CD4-positive, alpha-beta memory T cell (primary cell): Measurements from ENCODE around the gene SIPA1. TPM values are rescaled to one million over a fixed set of nuclear protein-coding genes. Genes with fewer than 3 reads are reported as not detected.

ENCODE experiments used
- CTCF ChIA-PET: fragments of 350-600 bp; sonication (Branson Sonifier 250); formaldehyde crosslinking; loops from one replicate; lab custom pipeline; 2021; ENCODE audit warnings: inconsistent platforms; ENCODE audit not compliant: partially characterized antibody; lab: Charles Lee
- POLR2A ChIA-PET: fragments of 350-600 bp; sonication (Branson Sonifier 250); formaldehyde crosslinking; loops from one replicate; lab custom pipeline; 2021; ENCODE audit not compliant: partially characterized antibody; lab: Charles Lee
- DNase-seq, 5 donors: peaks; one replicate each; pipeline versions ENCODE4 v3.0.0 to v3.0.0-alpha.2; 2020 to 2022; ENCODE audit warnings: mixed read lengths in 1 of 5
- H3K27ac ChIP-seq: one replicate; pipeline ENCODE4 v1.7.0; 2013; ENCODE audit warnings: low read depth, low read length
- H3K27me3 ChIP-seq: 2 replicates; pipeline ENCODE4 v1.7.0; 2013; ENCODE audit warnings: mild to moderate bottlenecking, low read length, moderate library complexity; ENCODE audit not compliant: insufficient read depth
- H3K36me3 ChIP-seq: 2 replicates; pipeline ENCODE4 v1.7.0; 2013; ENCODE audit warnings: mild to moderate bottlenecking, low read length, moderate library complexity; ENCODE audit not compliant: insufficient read depth
- H3K4me1 ChIP-seq: 2 replicates; pipeline ENCODE4 v1.7.0; 2013; ENCODE audit warnings: mild to moderate bottlenecking, low read length, moderate library complexity; ENCODE audit not compliant: insufficient read depth
- H3K4me3 ChIP-seq, 2 donors: one replicate each; pipeline ENCODE4 v1.7.0; 2013; ENCODE audit warnings: low read length in 2 of 2, mild to moderate bottlenecking in 1 of 2
- H3K9me3 ChIP-seq, 2 donors: one replicate each; pipeline ENCODE4 v1.7.0; 2013; ENCODE audit warnings: low read length in 2 of 2, control low read depth in 1 of 2; ENCODE audit not compliant: control insufficient read depth in 1 of 2
- H3K27ac Mint-ChIP-seq, 7 donors: one replicate each; pipeline ENCODE4 v1.8.0; 2020 to 2021; ENCODE audit warnings: mixed read lengths in 7 of 7, mild to moderate bottlenecking in 6 of 7, inconsistent platforms in 3 of 7, moderate library complexity in 3 of 7
- H3K27me3 Mint-ChIP-seq, 2 donors: one replicate each; pipeline ENCODE4 v1.8.0; 2020 to 2021; ENCODE audit warnings: mixed read lengths in 2 of 2
- H3K36me3 Mint-ChIP-seq, 2 donors: one replicate each; pipeline ENCODE4 v1.8.0; 2020 to 2021; ENCODE audit warnings: mixed read lengths in 2 of 2, inconsistent platforms in 1 of 2, mild to moderate bottlenecking in 1 of 2
- H3K4me1 Mint-ChIP-seq, 4 donors: one replicate each; pipeline ENCODE4 v1.8.0; 2020 to 2021; ENCODE audit warnings: mixed read lengths in 4 of 4, mild to moderate bottlenecking in 1 of 4
- H3K4me3 Mint-ChIP-seq, 8 donors: one replicate each; pipeline ENCODE4 v1.8.0; 2020 to 2021; ENCODE audit warnings: mixed read lengths in 8 of 8, mild to moderate bottlenecking in 7 of 8, moderate library complexity in 6 of 8, inconsistent platforms in 3 of 8
- H3K9me3 Mint-ChIP-seq, 8 donors: one replicate each; pipeline ENCODE4 v1.8.0; 2020 to 2021; ENCODE audit warnings: mixed read lengths in 8 of 8, mild to moderate bottlenecking in 5 of 8, inconsistent platforms in 3 of 8, moderate library complexity in 1 of 8
- intact Hi-C: fragments of 100-400 bp; cut with micrococcal nuclease; formaldehyde crosslinking; loops from one replicate; pipeline ENCODE4 v1.15.1; 2023
- polyA plus RNA-seq, 2 donors: library from polyadenylated mRNA; unstranded; fragments of 300-500 nt; fragmentation: Illumina TruSeq; gene quantifications; one replicate each; pipeline ENCODE4 v1.2.3, GENCODE V29; 2021
- total RNA-seq, 2 experiments: library from RNA; stranded (reverse); gene quantifications; one replicate each; pipeline ENCODE4 v1.2.3, GENCODE V29; 2021

Gene SIPA1
- total and polyA plus RNA-seq, 4 experiments from 2014 or later: 50.1 to 204 (median 159) TPM

DNA sequence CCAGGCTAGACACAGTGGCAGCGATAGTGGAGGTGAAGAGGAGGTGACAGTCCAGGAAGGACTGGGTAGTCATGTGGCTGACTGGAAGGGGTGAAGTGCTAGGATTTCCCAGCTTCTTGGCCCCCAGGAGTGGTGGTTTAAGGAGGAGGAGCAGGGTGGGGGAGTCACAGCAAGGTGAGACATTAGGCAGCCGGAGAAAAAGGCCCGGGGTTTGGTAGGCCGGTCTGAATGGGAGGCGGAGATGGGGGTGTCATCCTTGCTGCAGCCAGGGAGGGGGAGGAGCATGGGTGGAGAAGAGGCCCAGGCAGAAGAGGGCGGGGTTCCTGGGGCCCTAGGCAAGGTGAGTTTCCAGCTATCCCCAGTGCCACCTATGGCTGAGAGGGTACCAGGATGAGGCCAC lies 6.1 kb downstream of the SIPA1 start:
- Mint-ChIP-seq H3K4me3 (peak overlapping the region in 3 of 8 donors; percentile 10 to 40 (median 25)), H3K9me3 (no peaks in the 10 kb centered on the region), H3K4me1 (peaks cover 18 to 51% (median 35%) of the 10 kb centered on the region in 4 donors), H3K27ac (peak overlapping the region; percentile 67 to 89 (median 81)), H3K36me3 (peaks cover 23 to 53% of the 10 kb centered on the region in 2 donors), H3K27me3 (no peaks in the 10 kb centered on the region)
- H3K4me1 ChIP-seq: peaks cover 53% of the 10 kb centered on the region
- no peak overlapping the region for H3K4me3 ChIP-seq
- H3K27me3 ChIP-seq: no peaks in the 10 kb centered on the region
- DNase-seq: no peak
- intact Hi-C loops: no loop called here
- ChIA-PET POLR2A (interaction anchor here (8.8 to 12.0 kb wide), 2 partner anchors 10 to 28 kb away, joined by 113 to 359 read pairs; partner anchors contain the start of genes MAP3K11 and PCNX3), CTCF (interaction anchor here (0.7 to 1.7 kb wide), 2 partner anchors 18 to 67 kb away, joined by 3 to 4 read pairs; no protein-coding TSS in a partner anchor)
- H3K36me3 ChIP-seq: peaks cover 43% of the 10 kb centered on the region
- no peak overlapping the region for H3K27ac ChIP-seq
- no peaks in the 10 kb centered on the region for H3K9me3 ChIP-seq

DNA sequence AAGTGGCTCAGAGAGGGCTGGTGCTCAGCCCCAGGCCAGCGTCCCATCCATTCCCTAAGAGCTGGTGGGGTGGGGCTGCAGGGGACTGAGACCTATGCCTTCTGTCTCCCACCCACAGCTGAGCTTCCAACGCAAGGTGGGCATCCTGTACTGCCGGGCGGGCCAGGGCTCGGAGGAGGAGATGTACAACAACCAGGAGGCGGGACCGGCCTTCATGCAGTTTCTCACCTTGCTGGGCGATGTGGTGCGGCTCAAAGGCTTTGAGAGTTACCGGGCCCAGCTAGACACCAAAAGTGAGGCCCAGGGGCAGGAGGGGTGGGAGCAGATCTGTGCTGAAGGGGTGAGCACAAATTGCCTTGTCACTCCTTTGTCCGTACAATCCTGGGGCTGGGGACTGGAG lies 6.9 kb downstream of the SIPA1 start:
- CTCF ChIA-PET: interaction anchor here (0.7 to 1.7 kb wide), 2 partner anchors 19 to 67 kb away, joined by 3 to 4 read pairs; no protein-coding TSS in a partner anchor

DNA sequence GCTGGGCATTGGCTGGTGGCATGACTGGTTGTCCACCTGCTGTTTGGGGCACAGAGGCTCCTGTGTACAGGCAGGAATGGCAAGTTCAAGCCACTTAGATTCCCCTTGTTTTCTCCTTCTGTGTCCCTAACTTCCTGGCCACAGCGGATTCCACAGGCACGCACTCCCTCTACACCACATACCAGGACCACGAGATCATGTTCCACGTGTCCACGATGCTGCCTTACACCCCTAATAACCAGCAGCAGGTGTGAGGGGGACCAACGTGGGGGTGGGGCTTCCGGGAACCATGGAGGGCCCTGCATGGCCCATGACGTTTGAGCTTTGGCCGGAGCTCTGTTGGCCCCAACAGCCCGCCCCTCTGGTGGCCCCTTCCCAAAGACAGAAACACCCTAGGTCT lies 7.8 kb downstream of the SIPA1 start:
- Mint-ChIP-seq H3K36me3 (peaks cover 23 to 52% of the 10 kb centered on the region in 2 donors), H3K9me3 (no peaks in the 10 kb centered on the region), H3K4me3 (peak overlapping the region in 1 of 8 donors; percentile 35), H3K4me1 (peaks cover 12 to 38% (median 24%) of the 10 kb centered on the region in 4 donors), H3K27me3 (no peaks in the 10 kb centered on the region), H3K27ac (peak overlapping the region in 1 of 7 donors; percentile 59)
- no peak overlapping the region for H3K27ac ChIP-seq
- H3K9me3 ChIP-seq: no peaks in the 10 kb centered on the region
- H3K4me1 ChIP-seq: peaks cover 36% of the 10 kb centered on the region
- no peak overlapping the region for H3K4me3 ChIP-seq
- DNase-seq: peak in 1 of 5 donors; percentile 5
- no peaks in the 10 kb centered on the region for H3K27me3 ChIP-seq
- ChIA-PET POLR2A (interaction anchor here (1.0 to 12.0 kb wide), 2 partner anchors 8 to 31 kb away, joined by 4 to 359 read pairs; partner anchors contain the start of gene PCNX3), CTCF (no interaction called here)
- H3K36me3 ChIP-seq: peaks cover 59% of the 10 kb centered on the region
- intact Hi-C loops: no loop called here

More for the DNA sequence above, 6.9 kb downstream of the SIPA1 start:
- Histone ChIP-seq H3K4me1 (peaks cover 44% of the 10 kb centered on the region), H3K4me3 (no peak overlapping the region), H3K27ac (no peak overlapping the region), H3K27me3 (no peaks in the 10 kb centered on the region), H3K9me3 (no peaks in the 10 kb centered on the region), H3K36me3 (peaks cover 52% of the 10 kb centered on the region)
- intact Hi-C loops: no loop called here
- peaks cover 23 to 53% of the 10 kb centered on the region in 2 donors for H3K36me3 Mint-ChIP-seq
- no peaks in the 10 kb centered on the region for H3K27me3 Mint-ChIP-seq
- POLR2A ChIA-PET: interaction anchor here (0.6 to 12.0 kb wide), 3 partner anchors 9 to 214 kb away, joined by 3 to 359 read pairs (median 113); partner anchors contain the start of genes MAP3K11 and PCNX3
- no peak for DNase-seq
- peak overlapping the region in 3 of 7 donors; percentile 59 to 78 (median 70) for H3K27ac Mint-ChIP-seq
- H3K4me1 Mint-ChIP-seq: peaks cover 14 to 42% (median 28%) of the 10 kb centered on the region in 4 donors
- peak overlapping the region in 1 of 8 donors; percentile 20 for H3K4me3 Mint-ChIP-seq
- no peaks in the 10 kb centered on the region for H3K9me3 Mint-ChIP-seq

DNA sequence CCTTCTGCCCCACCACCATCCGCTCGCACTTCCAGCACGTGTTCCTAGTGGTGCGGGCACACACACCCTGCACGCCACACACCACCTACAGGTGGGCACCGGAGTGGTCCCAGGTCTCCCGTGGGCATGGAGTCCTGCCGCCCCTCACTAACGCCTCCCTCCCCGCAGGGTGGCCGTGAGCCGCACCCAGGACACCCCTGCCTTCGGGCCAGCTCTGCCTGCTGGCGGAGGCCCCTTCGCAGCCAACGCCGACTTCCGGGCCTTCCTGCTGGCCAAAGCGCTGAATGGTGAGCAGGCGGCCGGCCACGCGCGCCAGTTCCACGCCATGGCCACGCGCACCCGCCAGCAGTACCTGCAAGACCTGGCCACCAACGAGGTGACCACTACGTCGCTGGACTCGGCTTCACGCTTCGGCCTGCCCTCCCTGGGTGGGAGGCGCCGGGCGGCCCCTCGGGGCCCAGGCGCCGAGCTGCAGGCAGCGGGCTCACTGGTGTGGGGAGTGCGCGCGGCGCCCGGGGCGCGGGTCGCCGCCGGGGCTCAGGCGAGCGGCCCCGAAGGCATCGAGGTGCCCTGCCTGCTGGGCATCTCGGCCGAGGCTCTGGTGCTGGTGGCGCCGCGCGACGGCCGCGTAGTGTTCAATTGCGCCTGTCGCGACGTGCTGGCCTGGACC lies 8.5 kb downstream of the SIPA1 start:
- H3K4me1 Mint-ChIP-seq: peaks cover 17 to 40% (median 28%) of the 10 kb centered on the region in 4 donors
- H3K4me3 Mint-ChIP-seq: no peak overlapping the region
- no peaks in the 10 kb centered on the region for H3K27me3 ChIP-seq
- peak overlapping the region in 2 of 7 donors; percentile 46 to 69 for H3K27ac Mint-ChIP-seq
- H3K4me3 ChIP-seq: no peak overlapping the region
- ChIA-PET CTCF (no interaction called here), POLR2A (interaction anchor here (0.9 to 12.0 kb wide), 3 partner anchors 8 to 31 kb away, joined by 3 to 359 read pairs (median 4); partner anchors contain the start of gene PCNX3)
- no peaks in the 10 kb centered on the region for H3K27me3 Mint-ChIP-seq
- peaks cover 28 to 57% of the 10 kb centered on the region in 2 donors for H3K36me3 Mint-ChIP-seq
- no peak overlapping the region for H3K27ac ChIP-seq
- H3K36me3 ChIP-seq: peaks cover 62% of the 10 kb centered on the region
- H3K9me3 Mint-ChIP-seq: no peaks in the 10 kb centered on the region
- no peaks in the 10 kb centered on the region for H3K9me3 ChIP-seq
- intact Hi-C loops: no loop called here
- peaks cover 36% of the 10 kb centered on the region for H3K4me1 ChIP-seq
- DNase-seq: peak in 1 of 5 donors; percentile 14

DNA sequence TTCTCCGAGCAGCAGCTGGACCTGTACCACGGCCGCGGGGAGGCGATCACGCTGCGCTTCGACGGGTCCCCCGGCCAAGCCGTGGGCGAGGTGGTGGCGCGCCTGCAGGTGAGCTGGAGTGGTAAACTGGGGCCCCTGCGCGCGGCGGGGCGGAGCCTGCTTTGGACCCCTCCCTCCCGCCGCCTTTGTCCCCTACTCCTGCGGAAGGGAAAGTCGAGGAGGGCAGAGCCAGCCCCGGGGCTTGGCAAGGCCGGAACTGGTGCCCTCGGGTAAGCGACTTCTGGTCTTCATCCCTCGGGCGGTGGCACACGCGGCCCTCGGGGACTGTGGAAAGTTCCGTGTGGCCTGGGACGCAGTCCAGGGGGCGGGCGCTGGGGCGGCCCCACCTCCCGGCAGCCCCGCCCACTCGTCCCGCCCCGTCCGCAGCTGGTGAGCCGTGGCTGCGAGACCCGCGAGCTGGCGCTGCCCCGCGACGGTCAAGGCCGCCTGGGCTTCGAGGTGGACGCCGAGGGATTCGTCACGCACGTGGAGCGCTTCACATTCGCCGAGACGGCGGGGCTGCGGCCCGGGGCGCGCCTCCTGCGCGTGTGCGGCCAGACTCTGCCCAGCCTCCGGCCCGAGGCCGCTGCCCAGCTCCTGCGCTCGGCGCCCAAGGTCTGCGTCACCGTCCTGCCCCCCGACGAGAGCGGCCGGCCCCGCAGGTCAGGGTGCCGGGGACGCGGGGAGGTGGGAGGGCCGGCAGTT lies 9.2 kb downstream of the SIPA1 start:
- Histone ChIP-seq H3K9me3 (no peaks in the 10 kb centered on the region), H3K27ac (no peak overlapping the region), H3K27me3 (no peaks in the 10 kb centered on the region), H3K4me1 (peaks cover 36% of the 10 kb centered on the region), H3K36me3 (peaks cover 57% of the 10 kb centered on the region), H3K4me3 (no peak overlapping the region)
- H3K36me3 Mint-ChIP-seq: peaks cover 24 to 61% of the 10 kb centered on the region in 2 donors
- intact Hi-C loops: no loop called here
- DNase-seq: peak in 1 of 5 donors; percentile 32
- H3K4me1 Mint-ChIP-seq: peaks cover 22 to 40% (median 30%) of the 10 kb centered on the region in 4 donors
- no peak overlapping the region for H3K4me3 Mint-ChIP-seq
- H3K9me3 Mint-ChIP-seq: no peaks in the 10 kb centered on the region
- no peaks in the 10 kb centered on the region for H3K27me3 Mint-ChIP-seq
- ChIA-PET CTCF (no interaction called here), POLR2A (interaction anchor here (0.9 to 13.6 kb wide), 3 partner anchors 6 to 15 kb away, joined by 3 to 359 read pairs (median 359); partner anchors contain the start of gene SIPA1)
- H3K27ac Mint-ChIP-seq: no peak overlapping the region

DNA sequence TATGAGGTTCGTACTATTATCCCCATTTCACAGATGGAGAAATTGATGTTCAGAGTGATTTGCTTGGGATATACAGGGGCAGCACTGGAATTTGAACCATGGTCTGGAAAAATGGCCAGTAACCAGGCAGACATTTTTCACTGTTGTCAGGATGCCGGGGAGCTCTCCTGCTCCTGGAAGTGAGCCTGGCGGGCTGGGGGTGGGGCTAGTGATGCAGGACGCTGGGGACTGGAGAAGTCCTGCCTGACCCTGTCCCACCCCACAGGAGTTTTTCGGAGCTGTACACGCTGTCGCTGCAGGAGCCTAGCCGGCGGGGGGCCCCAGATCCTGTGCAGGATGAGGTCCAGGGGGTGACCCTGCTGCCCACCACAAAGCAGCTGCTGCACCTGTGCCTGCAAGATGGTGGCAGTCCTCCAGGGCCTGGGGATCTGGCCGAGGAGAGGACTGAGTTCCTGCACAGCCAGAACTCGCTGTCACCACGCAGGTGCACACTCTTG lies 11.1 kb downstream of the SIPA1 start:
- DNase-seq: peak in 1 of 5 donors; percentile 44

More for the DNA sequence above, 11.1 kb downstream of the SIPA1 start:
- Histone ChIP-seq H3K4me3 (no peak overlapping the region), H3K9me3 (no peaks in the 10 kb centered on the region), H3K36me3 (peaks cover 42% of the 10 kb centered on the region), H3K27me3 (no peaks in the 10 kb centered on the region), H3K4me1 (peaks cover 35% of the 10 kb centered on the region), H3K27ac (no peak overlapping the region)
- Mint-ChIP-seq H3K27me3 (no peaks in the 10 kb centered on the region), H3K36me3 (peaks cover 14 to 64% of the 10 kb centered on the region in 2 donors), H3K4me3 (no peak overlapping the region), H3K27ac (peak overlapping the region in 3 of 7 donors; percentile 32 to 55 (median 46)), H3K4me1 (peaks cover 25 to 45% (median 33%) of the 10 kb centered on the region in 4 donors), H3K9me3 (peaks cover 0 to 4% (median 0%) of the 10 kb centered on the region in 8 donors)
- CTCF ChIA-PET: interaction anchor here (1.8 kb wide), 1 partner anchor 44 kb away, joined by 4 read pairs; no protein-coding TSS in a partner anchor
- POLR2A ChIA-PET: interaction anchor here (13.6 kb wide), 1 partner anchor 8 kb away, joined by 359 read pairs; the partner anchor contains the start of gene SIPA1
- intact Hi-C loops: no loop called here
